HEK293T (cell line): ENCODE data around the gene PPM1H.

ENCODE experiments used
- ARNT ChIP-seq: fragments of 450-650 bp; IDR thresholded peaks from 2 replicates; pipeline ENCODE4 v1.6.1; 2017; ENCODE audit warnings: mild to moderate bottlenecking
- BHLHE40 ChIP-seq: fragments of 450-650 bp; IDR thresholded peaks from 2 replicates; pipeline ENCODE4 v1.6.1; 2016; ENCODE audit warnings: mild to moderate bottlenecking, moderate library complexity, borderline replicate concordance
- CTBP1 ChIP-seq: fragments of 450-650 bp; IDR thresholded peaks from 2 replicates; pipeline ENCODE4 v1.6.1; 2016; ENCODE audit warnings: borderline replicate concordance
- ELF4 ChIP-seq: fragments of 450-650 bp; IDR thresholded peaks from 2 replicates; pipeline ENCODE4 v1.6.1; 2017; ENCODE audit warnings: antibody characterized with exemption
- FOXA1 ChIP-seq: fragments of 450-650 bp; IDR thresholded peaks from 2 replicates; pipeline ENCODE4 v1.6.1; 2016; ENCODE audit warnings: mild to moderate bottlenecking
- FOXK2 ChIP-seq: fragments of 450-650 bp; IDR thresholded peaks from 2 replicates; pipeline ENCODE4 v1.6.1; 2016; ENCODE audit warnings: mild to moderate bottlenecking
- FOXM1 ChIP-seq: fragments of 450-650 bp; IDR thresholded peaks from 2 replicates; pipeline ENCODE4 v1.6.1; 2017; ENCODE audit warnings: mild to moderate bottlenecking, borderline replicate concordance
- LEF1 ChIP-seq: fragments of 450-650 bp; IDR thresholded peaks from 2 replicates; pipeline ENCODE4 v1.6.1; 2017; ENCODE audit warnings: mild to moderate bottlenecking, borderline replicate concordance
- NFRKB ChIP-seq: fragments of 450-650 bp; IDR thresholded peaks from 2 replicates; pipeline ENCODE4 v1.6.1; 2016; ENCODE audit warnings: mild to moderate bottlenecking, moderate library complexity
- PKNOX1 ChIP-seq: fragments of 450-650 bp; IDR thresholded peaks from 2 replicates; pipeline ENCODE4 v1.6.1; 2016
- SP1 ChIP-seq: fragments of 450-650 bp; IDR thresholded peaks from 2 replicates; pipeline ENCODE4 v1.6.1; 2017
- SUZ12 ChIP-seq: fragments of 450-650 bp; IDR thresholded peaks from 2 replicates; pipeline ENCODE4 v1.6.1; 2016; ENCODE audit warnings: mild to moderate bottlenecking
- TARDBP ChIP-seq: fragments of 450-650 bp; IDR thresholded peaks from 2 replicates; pipeline ENCODE4 v1.6.1; 2016
- ZNF384 ChIP-seq: fragments of 450-650 bp; IDR thresholded peaks from 2 replicates; pipeline ENCODE4 v1.6.1; 2016

DNA sequence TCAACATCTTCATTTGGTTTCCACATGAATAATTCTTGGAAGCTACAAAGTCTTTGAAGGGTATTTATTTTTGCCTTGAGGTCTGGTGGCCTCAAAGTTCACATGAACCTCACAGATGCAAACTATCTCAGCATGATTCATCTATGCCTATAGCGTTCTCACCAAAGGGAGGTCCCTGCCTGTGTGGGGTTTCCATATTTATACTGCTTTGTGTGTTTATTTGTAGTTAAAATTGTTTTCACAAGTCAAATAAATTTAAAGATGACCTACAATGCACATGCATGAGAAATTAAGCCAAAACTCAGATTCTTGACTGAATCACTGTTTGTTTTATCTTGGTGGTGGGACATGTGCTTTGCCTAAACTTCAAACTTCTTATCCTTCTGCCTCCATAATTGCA, 176.7 kb downstream of the PPM1H start:
- TF ChIP-seq TARDBP, result no peak
- no peak for TF ChIP-seq LEF1
- TF ChIP-seq CTBP1, result no peak
- no peak for TF ChIP-seq SP1
- TF ChIP-seq SUZ12, result no peak
- TF ChIP-seq ELF4, result no peak
- no peak for TF ChIP-seq FOXM1
- no peak for TF ChIP-seq NFRKB
- TF ChIP-seq FOXA1, result no peak
- TF ChIP-seq ZNF384, result no peak
- no peak for TF ChIP-seq BHLHE40
- TF ChIP-seq PKNOX1, result no peak
- no peak for TF ChIP-seq FOXK2
- no peak for TF ChIP-seq ARNT
